CD4-positive, alpha-beta T cell (primary cell): Measurements from ENCODE around the gene UBAC2. TPM values are rescaled to one million over a fixed set of nuclear protein-coding genes. Genes with fewer than 3 reads are reported as not detected.

ENCODE experiments used
- ATAC-seq: fragments of 200-7000 bp; cut with Tn5 transposase; one replicate; pipeline ENCODE4 v1.10.0; 2022; ENCODE audit warnings: mild to moderate bottlenecking; ENCODE audit not compliant: poor library complexity
- CTCF ChIA-PET: fragments of 350-600 bp; sonication (Branson Sonifier 250); formaldehyde crosslinking; loops from one replicate; lab custom pipeline; 2021; ENCODE audit warnings: antibody characterized with exemption, inconsistent platforms; lab: Charles Lee
- POLR2A ChIA-PET: fragments of 350-600 bp; sonication (Branson Sonifier 250); formaldehyde crosslinking; loops from one replicate; lab custom pipeline; 2021; ENCODE audit warnings: antibody characterized with exemption, inconsistent platforms; lab: Charles Lee
- DNase-seq, 14 experiments: peaks; one replicate each; pipeline ENCODE4 v3.0.0-alpha.2; 2013 to 2020; ENCODE audit warnings: mixed read lengths in 2 of 14
- H3K27ac ChIP-seq, 2 donors: one replicate each; pipeline versions ENCODE4 v1.5.1 to v1.7.0; 2013; ENCODE audit warnings: low read length in 2 of 2, low read depth in 1 of 2, mild to moderate bottlenecking in 1 of 2
- H3K27me3 ChIP-seq, 2 experiments: 1 replicate in 1 of 2; 2 replicates in 1 of 2; pipeline versions ENCODE4 v1.6.1 to v1.7.0; 2013; ENCODE audit warnings: low read length in 2 of 2, control low read depth in 1 of 2, mild to moderate bottlenecking in 1 of 2, moderate library complexity in 1 of 2; ENCODE audit not compliant: insufficient read depth in 2 of 2, control insufficient read depth in 1 of 2
- H3K36me3 ChIP-seq: one replicate; pipeline ENCODE4 v1.6.1; 2013; ENCODE audit warnings: low read length, control low read depth; ENCODE audit not compliant: insufficient read depth
- H3K4me1 ChIP-seq: one replicate; pipeline ENCODE4 v1.6.1; 2013; ENCODE audit warnings: low read length, control low read depth; ENCODE audit not compliant: insufficient read depth
- H3K4me3 ChIP-seq: one replicate; pipeline ENCODE4 v1.5.1; 2013; ENCODE audit warnings: mild to moderate bottlenecking, low read length, moderate library complexity
- H3K9me3 ChIP-seq, 2 experiments: 1 replicate in 1 of 2; 2 replicates in 1 of 2; pipeline versions ENCODE4 v1.6.1 to v1.7.0; 2013; ENCODE audit warnings: low read length in 2 of 2, mild to moderate bottlenecking in 2 of 2, control low read depth in 1 of 2, moderate library complexity in 1 of 2; ENCODE audit not compliant: control insufficient read depth in 1 of 2, insufficient read depth in 1 of 2
- H3K27ac Mint-ChIP-seq: one replicate; pipeline ENCODE4 v1.8.0; 2020; ENCODE audit warnings: mixed read lengths
- H3K27me3 Mint-ChIP-seq: one replicate; pipeline ENCODE4 v1.8.0; 2021; ENCODE audit warnings: mixed read lengths
- H3K36me3 Mint-ChIP-seq: one replicate; pipeline ENCODE4 v1.8.0; 2021; ENCODE audit warnings: low read depth, mixed read lengths
- H3K4me1 Mint-ChIP-seq: one replicate; pipeline ENCODE4 v1.8.0; 2021; ENCODE audit warnings: low read depth, mixed read lengths
- H3K4me3 Mint-ChIP-seq: one replicate; pipeline ENCODE4 v1.8.0; 2020; ENCODE audit warnings: mild to moderate bottlenecking, mixed read lengths
- H3K9me3 Mint-ChIP-seq: one replicate; pipeline ENCODE4 v1.8.0; 2020; ENCODE audit warnings: mixed read lengths
- intact Hi-C, 2 experiments: fragments of 100-400 bp; cut with DNase I in 1 of 2; cut with micrococcal nuclease in 1 of 2; formaldehyde crosslinking; loops; one replicate each; pipeline versions ENCODE4 v1.15.1 to v1.9.0; 2023 to 2025; cut with DNase I, micrococcal nuclease
- total RNA-seq, 174 experiments: library from RNA in 2 of 174; stranded (reverse) in 2 of 174; gene quantifications; one replicate each; pipeline ENCODE4 v1.2.3 and lab custom pipeline; 2021 to 2026
- TF ChIP-seq, protein P1 (sequence below): fragments of 200-600 bp; IDR thresholded peaks from one replicate; pipeline ENCODE4 v1.8.0; 2022; ENCODE audit warnings: antibody characterized with exemption, mild to moderate bottlenecking

UBAC2 gene
- total RNA-seq, 2 experiments from 2014 or later, result 59.8 to 67.4 TPM

GRCh38 chr13:99379856-99380801 lies 179.5 kb downstream of the UBAC2 start:
- no peaks in the 10 kb centered on the region for H3K27me3 Mint-ChIP-seq
- peak overlapping the region; percentile 65 to 87 for H3K27ac ChIP-seq
- intact Hi-C loops, result loop anchor here in 1 of 2 experiments (5.0 to 10.0 kb wide), 2 partner anchors 125 to 163 kb away; partner anchors contain the start of gene TM9SF2
- H3K36me3 ChIP-seq, result peaks cover 23% of the 10 kb centered on the region
- H3K27ac Mint-ChIP-seq, result peak overlapping the region; percentile 88
- DNase-seq (peak in 1 of 14 experiments; percentile 3), ATAC-seq (no peak)
- peaks cover 96% of the 10 kb centered on the region for H3K4me1 Mint-ChIP-seq
- no peak overlapping the region for H3K4me3 ChIP-seq
- H3K9me3 ChIP-seq, result no peaks in the 10 kb centered on the region
- H3K9me3 Mint-ChIP-seq, result no peaks in the 10 kb centered on the region
- peaks cover 89% of the 10 kb centered on the region for H3K4me1 ChIP-seq
- ChIA-PET CTCF (interaction anchor here (0.8 to 3.1 kb wide), 7 partner anchors 8 to 204 kb away, joined by 3 to 18 read pairs (median 3); no protein-coding TSS in a partner anchor), POLR2A (interaction anchor here (0.8 to 10.9 kb wide), 20 partner anchors 7 to 196 kb away, joined by 3 to 153 read pairs (median 16); partner anchors contain the start of genes GPR183 and UBAC2)
- H3K4me3 Mint-ChIP-seq, result peak overlapping the region; percentile 65
- no peaks in the 10 kb centered on the region for H3K27me3 ChIP-seq
- peaks cover 43% of the 10 kb centered on the region for H3K36me3 Mint-ChIP-seq
- TF ChIP-seq, protein P1, sequence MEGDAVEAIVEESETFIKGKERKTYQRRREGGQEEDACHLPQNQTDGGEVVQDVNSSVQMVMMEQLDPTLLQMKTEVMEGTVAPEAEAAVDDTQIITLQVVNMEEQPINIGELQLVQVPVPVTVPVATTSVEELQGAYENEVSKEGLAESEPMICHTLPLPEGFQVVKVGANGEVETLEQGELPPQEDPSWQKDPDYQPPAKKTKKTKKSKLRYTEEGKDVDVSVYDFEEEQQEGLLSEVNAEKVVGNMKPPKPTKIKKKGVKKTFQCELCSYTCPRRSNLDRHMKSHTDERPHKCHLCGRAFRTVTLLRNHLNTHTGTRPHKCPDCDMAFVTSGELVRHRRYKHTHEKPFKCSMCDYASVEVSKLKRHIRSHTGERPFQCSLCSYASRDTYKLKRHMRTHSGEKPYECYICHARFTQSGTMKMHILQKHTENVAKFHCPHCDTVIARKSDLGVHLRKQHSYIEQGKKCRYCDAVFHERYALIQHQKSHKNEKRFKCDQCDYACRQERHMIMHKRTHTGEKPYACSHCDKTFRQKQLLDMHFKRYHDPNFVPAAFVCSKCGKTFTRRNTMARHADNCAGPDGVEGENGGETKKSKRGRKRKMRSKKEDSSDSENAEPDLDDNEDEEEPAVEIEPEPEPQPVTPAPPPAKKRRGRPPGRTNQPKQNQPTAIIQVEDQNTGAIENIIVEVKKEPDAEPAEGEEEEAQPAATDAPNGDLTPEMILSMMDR, result no peak

DNA sequence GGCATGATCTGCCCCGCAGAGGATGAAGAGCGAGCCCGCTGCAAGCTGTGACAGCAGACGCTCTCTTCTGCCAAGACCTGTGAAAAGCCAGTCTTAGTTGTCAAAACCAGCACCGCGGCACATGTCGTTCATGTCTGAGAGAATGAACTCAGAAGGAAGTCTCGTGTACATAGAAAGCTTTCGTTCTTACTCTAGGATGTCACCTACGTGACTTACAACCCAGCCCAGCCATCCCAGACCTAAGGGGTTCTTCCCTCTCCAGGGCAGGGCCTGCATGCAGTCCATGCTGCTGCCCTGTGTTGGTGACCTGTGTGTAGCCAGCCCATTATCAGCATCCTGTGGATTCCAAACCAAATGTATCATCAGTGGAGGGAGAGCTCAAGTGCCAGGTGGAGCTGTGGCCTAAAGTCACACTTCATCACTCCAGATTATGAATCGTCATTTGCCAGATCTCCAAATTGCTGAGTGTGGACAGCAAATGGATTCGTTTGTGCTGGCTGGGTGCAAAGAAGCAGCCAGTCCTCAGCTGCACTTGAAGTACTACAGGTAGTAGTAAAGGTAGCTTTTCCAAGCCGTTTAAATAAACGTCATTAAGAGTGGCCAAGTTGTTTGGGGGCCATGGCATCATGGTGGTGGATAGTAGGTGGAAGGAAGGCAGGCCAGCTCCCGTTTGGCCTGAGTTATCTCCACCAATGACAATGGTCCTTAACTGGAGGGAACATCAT lies 180.4 kb downstream of the UBAC2 start:
- Mint-ChIP-seq H3K9me3 (no peaks in the 10 kb centered on the region), H3K4me3 (peak overlapping the region; percentile 65), H3K4me1 (peaks cover 95% of the 10 kb centered on the region), H3K36me3 (peaks cover 37% of the 10 kb centered on the region), H3K27me3 (no peaks in the 10 kb centered on the region), H3K27ac (peak overlapping the region; percentile 88)
- DNase-seq (peak in 13 of 14 experiments; percentile 42 to 77 (median 57)), ATAC-seq (peak; percentile 40)
- TF ChIP-seq, protein P1, result no peak
- intact Hi-C loops, result loop anchor here in 1 of 2 experiments (5.0 to 10.0 kb wide), 2 partner anchors 124 to 164 kb away; partner anchors contain the start of gene TM9SF2
- H3K4me3 ChIP-seq, result no peak overlapping the region
- H3K9me3 ChIP-seq, result no peaks in the 10 kb centered on the region
- H3K4me1 ChIP-seq, result peaks cover 89% of the 10 kb centered on the region
- H3K36me3 ChIP-seq, result peaks cover 32% of the 10 kb centered on the region
- no peaks in the 10 kb centered on the region for H3K27me3 ChIP-seq
- CTCF ChIA-PET, result interaction anchor here (0.8 to 3.1 kb wide), 9 partner anchors 9 to 205 kb away, joined by 3 to 18 read pairs (median 5); no protein-coding TSS in a partner anchor
- POLR2A ChIA-PET, result interaction anchor here (0.6 to 6.7 kb wide), 27 partner anchors 8 to 197 kb away, joined by 3 to 76 read pairs (median 5); partner anchors contain the start of genes GPR183 and UBAC2
- peak overlapping the region; percentile 65 to 87 for H3K27ac ChIP-seq

GRCh38 chr13:99381766-99382165 lies 181.1 kb downstream of the UBAC2 start:
- no peak for ATAC-seq
- Histone ChIP-seq H3K9me3 (no peaks in the 10 kb centered on the region), H3K27me3 (no peaks in the 10 kb centered on the region), H3K36me3 (peaks cover 35% of the 10 kb centered on the region), H3K4me3 (no peak overlapping the region), H3K27ac (peak overlapping the region; percentile 65 to 87), H3K4me1 (peaks cover 89% of the 10 kb centered on the region)
- H3K27me3 Mint-ChIP-seq, result no peaks in the 10 kb centered on the region
- peaks cover 91% of the 10 kb centered on the region for H3K4me1 Mint-ChIP-seq
- H3K27ac Mint-ChIP-seq, result peak overlapping the region; percentile 88
- intact Hi-C loops, result loop anchor here in 1 of 2 experiments (5.0 to 10.0 kb wide), 2 partner anchors 123 to 164 kb away; partner anchors contain the start of gene TM9SF2
- POLR2A ChIA-PET, result interaction anchor here (0.6 to 6.7 kb wide), 23 partner anchors 9 to 197 kb away, joined by 3 to 76 read pairs (median 9); partner anchors contain the start of genes GPR183 and UBAC2
- H3K36me3 Mint-ChIP-seq, result peaks cover 34% of the 10 kb centered on the region
- CTCF ChIA-PET, result interaction anchor here (0.9 to 3.1 kb wide), 7 partner anchors 25 to 205 kb away, joined by 3 to 18 read pairs (median 5); no protein-coding TSS in a partner anchor
- H3K4me3 Mint-ChIP-seq, result peak overlapping the region; percentile 12
- DNase-seq, result peak in 1 of 14 experiments; percentile 3
- TF ChIP-seq, protein P1, result no peak
- no peaks in the 10 kb centered on the region for H3K9me3 Mint-ChIP-seq
